ENCODE results near the gene AP4S1.
"Not testable (repeated sequence)": the region's sequence is repeated elsewhere in the genome, so short reads cannot be mapped to it uniquely, and the experiment has no call there.

The AP4S1 gene

GRCh38 chr14:31004007-31004406 is 21.4 kb upstream of the AP4S1 start:
- not testable (repeated sequence) for DNase-seq (ENCODE audit: insufficient read length, low spot score); FAIRE-seq

- FAIRE-seq, result no peak
- no peak for DNase-seq (ENCODE audit: insufficient read length, low spot score)
These were observed 18.7 kb upstream of the AP4S1 start for GRCh38 chr14:31006703-31007102.

- DNase-seq (ENCODE audit: insufficient read length, low spot score) (no peak), FAIRE-seq (no peak)
These were observed 15.4 kb upstream of the AP4S1 start for GRCh38 chr14:31009836-31010574.

- DNase-seq (ENCODE audit: insufficient read length, low spot score) (no peak), FAIRE-seq (no peak)
These were observed 14.5 kb upstream of the AP4S1 start for GRCh38 chr14:31010935-31011334.

GRCh38 chr14:31013841-31014240 is 11.6 kb upstream of the AP4S1 start:
- no peak for FAIRE-seq

GRCh38 chr14:31018057-31018645 is 7.3 kb upstream of the AP4S1 start:
- DNase-seq (ENCODE audit: insufficient read length, low spot score), result no peak

More at GRCh38 chr14:31013841-31014240, 11.6 kb upstream of the AP4S1 start:
- no peak for DNase-seq (ENCODE audit: insufficient read length, low spot score)

GRCh38 chr14:31020834-31021575 is 4.4 kb upstream of the AP4S1 start:
- DNase-seq (ENCODE audit: insufficient read length, low spot score) (no peak), FAIRE-seq (peak; percentile 86)

More at GRCh38 chr14:31018057-31018645, 7.3 kb upstream of the AP4S1 start:
- peak; percentile 85 for FAIRE-seq

GRCh38 chr14:31021576-31021949 is 3.9 kb upstream of the AP4S1 start:
- no peak for DNase-seq (ENCODE audit: insufficient read length, low spot score)
- FAIRE-seq, result no peak

- DNase-seq (ENCODE audit: insufficient read length, low spot score) (no peak), FAIRE-seq (no peak)
These were observed 3.1 kb upstream of the AP4S1 start for GRCh38 chr14:31022386-31022785.

GRCh38 chr14:31024010-31024480 is 1.4 kb upstream of the AP4S1 start:
- no peak for DNase-seq (ENCODE audit: insufficient read length, low spot score)
- no peak for FAIRE-seq

GRCh38 chr14:31024577-31025366 is 677 bp upstream of the AP4S1 start:
- FAIRE-seq, result no peak
- no peak for DNase-seq (ENCODE audit: insufficient read length, low spot score)

- DNase-seq (ENCODE audit: insufficient read length, low spot score) (no peak), FAIRE-seq (no peak)
These were observed 614 bp downstream of the AP4S1 start, which contains the start of gene STRN3 for GRCh38 chr14:31026077-31026449. TSS of gene STRN3 (minus strand) at chr14:31026379. CDS start at chr14:31026185, 194 bp downstream.

- peak; percentile 99 for DNase-seq (ENCODE audit: insufficient read length, low spot score)
- peak; percentile 99 for FAIRE-seq
These were observed 1.2 kb downstream of the AP4S1 start for GRCh38 chr14:31026450-31027235.

- FAIRE-seq (no peak), DNase-seq (ENCODE audit: insufficient read length, low spot score) (no peak)
These were observed 2.4 kb downstream of the AP4S1 start for GRCh38 chr14:31027847-31028246.

GRCh38 chr14:31029016-31029970 is 3.8 kb downstream of the AP4S1 start:
- FAIRE-seq (peak; percentile 79), DNase-seq (ENCODE audit: insufficient read length, low spot score) (no peak)

- FAIRE-seq, result no peak
These were observed 5.0 kb downstream of the AP4S1 start for GRCh38 chr14:31030469-31030868.

GRCh38 chr14:31036552-31036951 is 11.1 kb downstream of the AP4S1 start:
- no peak for FAIRE-seq
- no peak for DNase-seq (ENCODE audit: insufficient read length, low spot score)

More at GRCh38 chr14:31030469-31030868, 5.0 kb downstream of the AP4S1 start:
- DNase-seq (ENCODE audit: insufficient read length, low spot score), result no peak

- FAIRE-seq (no peak), DNase-seq (ENCODE audit: insufficient read length, low spot score) (no peak)
These were observed 12.3 kb downstream of the AP4S1 start for GRCh38 chr14:31037709-31038221.

Data from HTR-8/SVneo (cell line).